GM19043 (cell line): Measurements from ENCODE around the gene C5.
"Not testable (repeated sequence)": the region's sequence is repeated elsewhere in the genome, so short reads cannot be mapped to it uniquely, and the experiment has no call there.

Experiments
- ATAC-seq: cut with Tn5 transposase; IDR thresholded peaks from one replicate; pipeline ENCODE4 v1.9.1; 2021; ENCODE audit warnings: low read depth; ENCODE audit not compliant: unreplicated experiment

C5 gene

DNA sequence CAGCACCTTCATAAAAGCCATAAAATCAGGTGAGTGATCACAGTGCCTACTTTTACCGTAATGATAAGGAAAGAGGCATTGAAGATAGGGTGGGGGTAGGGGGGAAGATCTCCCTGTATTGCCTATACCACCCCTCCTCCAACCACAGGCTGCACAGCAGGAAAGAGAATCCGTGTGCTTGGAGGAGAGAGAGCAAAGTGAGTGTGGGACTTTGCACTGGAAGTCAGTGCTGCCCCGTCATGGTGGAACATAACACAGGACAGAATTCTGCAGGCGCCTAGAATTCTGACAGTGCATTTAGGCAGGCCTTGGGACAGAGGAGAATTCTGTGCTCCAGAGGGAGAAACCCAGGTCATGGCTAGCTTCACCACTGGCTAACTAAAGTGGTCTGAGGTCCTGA is 3.5 kb upstream of the C5 start:
- no peak for ATAC-seq

DNA sequence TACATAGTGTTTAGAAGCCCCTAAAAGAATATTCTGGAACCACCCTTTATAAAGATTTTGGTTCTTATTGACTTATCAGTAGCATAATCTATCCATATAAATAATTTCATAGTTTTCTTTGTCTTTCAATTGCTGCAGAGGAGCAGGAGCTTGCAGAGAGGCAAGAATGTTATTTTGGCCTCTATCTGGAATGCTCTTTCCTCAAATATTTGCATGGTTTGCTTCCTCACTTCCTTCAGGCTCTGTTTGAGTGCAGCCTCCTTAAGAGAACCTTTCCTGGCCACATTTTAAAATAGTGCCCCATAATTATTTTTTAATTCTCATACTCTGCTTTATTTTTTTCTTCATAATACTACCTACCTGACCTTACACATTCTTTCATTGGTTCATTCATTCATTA is 1.5 kb downstream of the C5 start:
- ATAC-seq: no peak

DNA sequence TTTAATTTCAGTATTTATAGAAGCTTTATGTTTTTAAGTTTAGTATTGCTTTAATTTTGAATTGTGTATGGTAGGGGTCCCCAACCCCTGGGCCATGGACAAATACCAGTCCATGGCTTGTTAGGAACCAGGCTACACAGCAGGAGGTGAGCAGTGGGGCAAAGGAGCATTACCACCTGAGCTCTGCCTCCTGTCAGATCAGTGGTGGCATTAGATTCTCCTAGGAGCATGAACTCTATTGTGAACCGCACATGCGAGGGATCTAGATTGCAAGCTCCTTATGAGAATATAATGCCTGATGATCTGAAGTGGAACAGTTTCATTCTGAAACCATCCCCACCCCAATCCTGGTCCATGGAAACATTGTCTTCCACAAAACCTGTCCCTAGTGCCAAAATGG is 1.9 kb downstream of the C5 start:
- no peak for ATAC-seq

DNA sequence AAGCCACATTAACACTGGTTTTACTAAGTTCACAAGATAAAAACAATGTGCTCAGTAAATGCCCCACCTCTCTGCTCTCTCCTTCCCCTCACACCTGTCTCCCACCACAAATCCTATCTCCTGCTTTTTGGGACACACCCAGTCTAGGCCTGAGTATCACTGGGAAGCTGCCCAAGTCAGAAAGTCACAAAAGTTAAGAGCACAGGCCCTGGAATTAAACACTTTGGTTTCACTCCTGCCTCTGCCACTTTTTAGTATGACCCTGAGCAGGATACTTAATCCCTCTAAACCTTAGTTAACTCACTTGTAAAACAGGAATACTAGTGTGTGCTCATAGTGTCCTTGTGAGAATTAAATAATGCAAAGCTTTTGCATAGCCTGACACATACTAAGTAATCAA is 11.3 kb downstream of the C5 start:
- no peak for ATAC-seq

DNA sequence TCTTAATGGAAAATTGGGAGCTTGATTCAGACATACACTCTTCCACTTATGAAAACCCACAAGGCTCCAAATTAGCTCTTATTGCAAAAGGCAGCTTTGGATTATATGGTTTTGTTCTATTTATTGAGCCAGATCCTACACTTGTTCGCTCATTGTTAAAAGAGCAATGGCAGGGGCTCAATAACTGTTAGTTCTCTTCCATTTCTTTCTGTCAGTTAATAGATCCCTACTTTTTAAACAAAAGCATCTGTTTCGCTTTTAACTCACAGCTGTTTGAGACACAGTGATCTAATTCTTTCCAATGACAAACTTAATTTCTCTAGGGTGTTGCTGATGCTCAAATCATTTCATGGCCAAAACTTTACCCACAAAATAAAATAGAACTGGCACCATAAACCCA is 11.7 kb downstream of the C5 start:
- no peak for ATAC-seq

DNA sequence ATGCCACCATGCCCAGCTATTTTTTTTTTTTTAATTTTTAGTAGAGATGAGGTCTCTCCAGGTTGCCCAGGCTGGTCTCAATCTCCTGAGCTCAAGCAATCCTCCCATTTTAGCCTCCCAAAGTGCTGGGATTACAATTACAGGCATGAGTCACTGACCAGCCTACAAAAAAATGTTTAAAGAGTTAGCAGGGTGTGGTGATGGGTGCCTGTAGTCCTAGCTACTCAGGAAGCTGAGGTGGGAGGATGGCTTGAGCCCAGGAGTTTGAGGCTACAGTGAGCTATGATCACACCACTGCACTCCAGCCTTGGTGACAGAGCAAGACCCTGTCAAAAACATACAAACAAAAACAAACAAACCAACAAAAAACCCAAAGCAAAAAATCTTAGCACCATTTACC is 14.4 kb downstream of the C5 start:
- not testable (repeated sequence) for ATAC-seq

DNA sequence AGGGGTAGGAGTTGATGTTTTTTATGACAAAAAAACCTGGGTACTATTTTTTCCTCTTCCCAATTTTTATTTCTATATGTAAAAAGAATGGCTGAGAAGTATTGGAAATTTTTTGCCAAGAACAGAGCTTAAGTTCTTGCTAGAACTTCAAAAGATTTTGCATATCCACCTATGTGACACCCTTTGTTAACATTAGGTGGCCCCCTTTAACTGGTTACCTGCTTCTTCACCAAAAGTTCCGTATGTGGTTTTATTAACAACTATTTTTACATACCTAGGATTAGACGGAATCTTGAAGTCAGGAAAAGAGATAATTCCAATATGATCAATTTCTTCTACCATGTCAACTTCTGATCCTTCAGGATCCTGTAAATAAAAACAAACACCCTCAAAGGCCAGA is 15.5 kb downstream of the C5 start:
- ATAC-seq: no peak

DNA sequence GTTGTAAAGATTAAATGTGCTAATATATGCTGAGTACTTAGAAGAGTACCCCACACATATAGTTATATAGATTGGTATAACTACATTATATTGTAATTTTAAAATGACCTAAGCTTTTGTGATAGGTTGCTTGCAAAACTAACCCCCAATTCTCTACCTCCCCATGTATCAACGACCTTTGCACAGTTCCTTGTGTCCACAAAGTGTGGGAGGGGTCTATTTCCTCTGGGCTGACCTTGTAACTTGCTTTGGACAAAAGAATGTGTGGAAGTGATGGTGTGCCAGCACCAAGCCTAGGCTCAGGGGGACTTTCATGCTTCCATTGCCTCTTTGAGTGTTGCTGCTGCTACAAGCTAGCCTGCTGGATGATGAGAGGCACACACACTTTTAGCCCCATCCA is 20.6 kb downstream of the C5 start:
- no peak for ATAC-seq

DNA sequence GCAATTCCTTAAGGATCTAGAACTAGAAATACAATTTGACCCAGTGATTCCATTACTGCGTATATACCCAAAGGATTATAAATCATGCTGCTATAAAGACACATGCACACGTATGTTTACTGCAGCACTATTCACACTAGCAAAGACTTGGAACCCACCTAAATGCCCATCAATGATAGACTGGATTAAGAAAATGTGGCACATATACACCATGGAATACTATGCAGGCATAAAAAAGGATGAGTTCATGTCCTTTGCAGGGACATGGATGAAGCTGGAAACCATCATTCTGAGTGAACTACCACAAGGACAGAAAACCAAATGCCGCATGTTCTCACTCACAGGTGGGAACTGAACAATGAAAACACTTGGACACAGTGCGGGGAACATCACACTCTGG is 21.8 kb downstream of the C5 start:
- ATAC-seq: not testable (repeated sequence)

DNA sequence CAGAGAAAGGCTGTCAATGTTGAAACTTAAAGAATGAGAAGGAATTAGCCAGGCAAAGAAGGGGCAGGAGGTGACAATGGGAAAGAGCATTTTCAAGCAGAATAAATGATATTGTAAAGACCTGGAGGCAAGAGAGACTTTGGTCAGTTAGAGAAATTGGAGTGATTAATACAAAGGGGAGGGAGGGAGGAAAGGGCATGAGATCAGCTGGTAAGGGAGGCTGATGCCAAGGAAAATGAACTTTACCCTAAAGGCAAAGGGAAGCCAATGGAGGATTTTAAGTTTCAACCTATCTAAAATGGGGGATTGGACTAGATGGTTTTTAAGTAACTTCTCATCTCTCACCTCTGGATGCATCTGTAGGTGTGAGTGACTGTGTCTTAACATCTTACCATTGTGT is 23.3 kb downstream of the C5 start:
- no peak for ATAC-seq

DNA sequence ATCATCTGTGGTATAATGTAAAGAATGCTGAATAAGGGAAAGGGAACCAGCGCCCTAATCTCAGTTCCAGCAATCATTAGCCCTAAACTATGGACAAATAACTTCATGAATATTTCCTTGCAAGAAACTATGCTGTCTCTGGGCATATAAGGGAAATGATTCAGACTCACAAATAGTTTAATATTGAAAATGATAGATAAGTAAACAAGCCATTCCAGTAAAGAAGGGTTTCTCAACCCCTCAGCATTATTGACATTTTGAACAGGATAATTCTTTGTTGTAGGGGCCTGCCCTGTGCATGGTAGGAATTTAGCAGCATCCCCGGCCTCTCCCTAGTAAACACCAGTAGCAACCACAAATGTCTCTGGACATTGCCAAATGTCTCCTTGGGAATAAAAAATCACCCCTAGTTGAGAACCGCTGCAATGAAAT is 23.8 kb downstream of the C5 start:
- ATAC-seq: no peak

DNA sequence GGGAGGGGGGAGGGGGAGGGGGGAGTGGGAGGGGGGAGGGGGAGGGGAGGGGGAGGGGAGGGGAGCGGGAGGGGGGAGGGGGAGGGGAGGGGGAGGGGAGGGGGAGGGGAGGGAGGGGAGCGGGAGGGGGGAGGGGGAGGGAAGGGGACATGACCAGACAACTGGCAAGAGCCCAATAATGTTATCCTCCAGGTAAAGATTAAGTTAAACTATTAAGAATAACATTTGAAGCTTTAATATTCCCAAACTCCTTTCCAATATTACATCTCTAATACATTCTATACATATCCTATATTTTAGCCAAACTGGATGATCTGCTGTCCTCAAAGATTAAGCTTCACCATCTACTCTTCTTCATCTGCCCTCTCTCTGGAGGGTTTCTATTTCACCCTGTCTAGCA is 25.8 kb downstream of the C5 start:
- ATAC-seq: no peak

DNA sequence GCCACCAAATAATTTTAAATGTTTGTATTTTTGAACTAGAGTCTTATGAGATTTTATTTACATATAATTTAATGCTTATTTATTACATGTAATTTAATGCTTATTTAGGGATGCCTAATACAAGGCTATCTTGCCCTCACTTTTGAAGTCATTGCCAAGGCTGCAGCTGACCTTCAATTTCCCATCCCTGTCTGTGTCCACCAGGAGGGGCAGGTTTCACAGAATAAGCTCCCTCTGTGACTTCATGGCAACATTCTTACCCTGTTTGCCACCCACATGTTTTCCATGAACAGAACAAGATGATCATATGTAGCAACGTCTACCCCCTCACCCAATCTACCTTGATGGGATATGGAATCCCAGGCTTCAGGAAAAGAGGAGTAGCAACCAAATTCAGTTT is 27.0 kb downstream of the C5 start:
- ATAC-seq: no peak

DNA sequence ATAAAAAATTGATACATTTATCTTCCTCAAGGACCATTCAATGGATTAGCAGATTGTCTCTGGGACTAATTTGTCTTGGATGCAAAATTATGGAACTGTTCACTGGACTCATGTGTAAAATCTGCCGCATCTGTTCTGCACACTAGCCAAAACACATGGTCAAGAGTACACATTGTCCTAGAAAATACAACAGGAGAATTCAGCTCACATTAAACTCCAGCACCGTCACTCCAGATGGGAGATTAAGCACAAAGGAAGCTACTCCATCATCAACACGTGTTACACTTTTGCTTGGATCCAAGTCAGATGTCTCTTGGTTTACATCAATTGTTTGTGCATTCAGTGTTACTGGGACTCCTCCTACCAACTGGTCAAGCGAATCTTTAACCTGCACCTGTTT is 28.8 kb downstream of the C5 start:
- no peak for ATAC-seq

DNA sequence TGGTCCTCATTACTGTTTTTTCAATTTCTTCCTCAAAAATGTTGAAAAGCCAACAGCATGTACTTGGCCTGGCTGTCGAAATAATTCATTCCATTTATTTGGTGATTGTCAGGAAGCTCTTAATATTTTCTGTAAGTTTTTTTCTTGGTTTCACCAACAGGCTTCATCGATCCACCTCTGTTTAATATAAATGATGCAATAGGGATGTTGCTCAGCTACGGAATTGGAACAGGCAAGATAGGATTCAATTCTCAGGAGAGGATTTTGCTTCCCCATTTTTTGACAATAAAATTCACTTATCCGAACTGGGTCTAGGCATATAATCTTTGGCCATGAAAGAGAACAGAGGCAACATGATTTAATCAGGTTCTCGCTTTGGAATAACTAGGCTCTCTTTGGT is 30.8 kb downstream of the C5 start:
- ATAC-seq: no peak

DNA sequence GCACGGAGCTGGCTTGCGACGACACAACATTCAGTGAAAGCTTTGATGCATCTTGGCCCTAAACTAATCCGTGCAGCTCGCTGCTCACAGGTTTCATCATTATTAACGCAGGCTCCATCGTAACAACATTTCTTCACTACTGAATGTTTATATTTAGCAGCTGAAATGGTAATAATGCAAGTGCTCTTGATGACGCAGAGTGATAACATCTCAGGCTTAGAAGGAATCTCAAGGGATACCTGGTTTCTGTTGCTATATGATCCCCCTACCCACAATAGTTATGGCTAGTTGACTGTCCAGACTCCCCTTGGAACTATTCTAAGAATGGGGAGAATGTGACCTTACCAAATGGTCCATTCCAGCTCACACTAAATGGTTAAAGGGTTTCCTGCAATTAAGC is 36.2 kb downstream of the C5 start:
- no peak for ATAC-seq

DNA sequence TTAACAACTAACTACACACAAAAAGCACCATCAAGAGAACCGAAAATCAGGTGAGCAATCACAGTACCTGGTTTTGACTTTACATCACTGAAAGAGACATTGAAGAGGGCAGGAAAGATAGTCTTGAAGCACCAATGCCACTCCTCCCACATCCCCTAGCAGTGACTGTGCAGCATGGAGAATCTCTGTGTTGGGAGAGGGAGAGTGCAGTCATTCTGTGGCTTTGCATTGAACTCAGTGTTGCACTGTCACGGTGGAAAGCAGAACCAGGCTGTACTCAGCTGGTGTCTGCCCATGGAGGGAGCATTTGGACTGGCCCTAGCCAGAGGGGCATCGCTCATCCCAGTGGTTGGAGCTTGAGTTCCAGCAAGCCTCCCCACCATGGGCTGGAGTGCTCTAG is 40.4 kb downstream of the C5 start:
- ATAC-seq: no peak

DNA sequence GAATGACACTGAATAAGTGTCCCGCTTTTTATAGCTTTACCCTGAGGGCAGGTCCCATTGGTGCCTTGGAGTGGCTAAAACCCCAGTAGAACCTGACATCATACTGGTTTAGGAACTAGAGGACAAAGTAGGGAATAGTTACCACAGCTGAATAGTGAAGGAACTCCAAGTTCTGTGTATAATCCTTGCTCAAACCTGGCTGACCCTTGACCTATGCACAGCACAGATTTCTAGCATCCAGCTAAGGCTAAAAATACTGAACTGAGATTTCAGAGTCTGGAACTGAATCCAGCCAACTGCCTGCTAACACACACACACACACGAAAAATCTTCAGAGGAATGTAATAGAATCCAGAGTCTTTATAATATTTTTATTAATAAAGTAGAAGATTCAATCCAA is 50.8 kb downstream of the C5 start:
- no peak for ATAC-seq

DNA sequence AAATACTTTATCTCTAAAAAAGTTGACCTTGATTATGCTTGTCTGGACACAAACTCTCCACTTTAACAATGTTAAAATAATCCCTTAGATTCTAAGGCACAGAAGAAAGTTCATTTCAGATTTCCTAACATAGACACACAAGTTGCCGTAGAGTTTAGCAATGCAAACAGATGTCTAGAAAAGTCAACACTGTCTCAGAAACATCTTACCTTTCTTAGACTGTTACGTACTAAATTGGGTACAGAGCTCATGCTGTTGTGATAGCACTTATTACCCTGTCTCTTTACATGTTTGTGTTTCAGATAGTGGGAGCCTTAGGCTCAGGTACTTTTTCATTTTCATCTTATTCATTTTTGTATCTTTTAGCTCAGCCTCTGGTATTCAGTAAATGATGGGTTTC is 52.0 kb downstream of the C5 start:
- ATAC-seq: no peak

DNA sequence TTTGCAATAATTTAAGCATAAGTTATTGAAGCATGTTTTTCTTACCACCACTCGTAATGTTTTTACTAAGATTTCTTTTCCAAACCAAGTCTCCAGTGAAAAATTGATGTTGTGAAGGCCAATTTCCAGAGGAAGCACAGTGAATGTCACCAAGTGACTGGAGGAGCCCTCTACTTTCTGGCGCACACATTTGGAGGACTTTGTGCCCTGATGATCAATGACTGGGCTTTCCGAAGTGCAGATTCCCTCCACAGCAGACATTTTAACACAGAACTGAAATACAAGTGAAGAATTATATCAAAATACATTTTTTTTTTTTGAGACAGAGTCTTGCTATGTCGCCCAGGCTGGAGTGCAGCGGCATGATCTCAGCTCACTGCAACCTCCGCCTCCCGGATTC is 52.6 kb downstream of the C5 start:
- no peak for ATAC-seq

DNA sequence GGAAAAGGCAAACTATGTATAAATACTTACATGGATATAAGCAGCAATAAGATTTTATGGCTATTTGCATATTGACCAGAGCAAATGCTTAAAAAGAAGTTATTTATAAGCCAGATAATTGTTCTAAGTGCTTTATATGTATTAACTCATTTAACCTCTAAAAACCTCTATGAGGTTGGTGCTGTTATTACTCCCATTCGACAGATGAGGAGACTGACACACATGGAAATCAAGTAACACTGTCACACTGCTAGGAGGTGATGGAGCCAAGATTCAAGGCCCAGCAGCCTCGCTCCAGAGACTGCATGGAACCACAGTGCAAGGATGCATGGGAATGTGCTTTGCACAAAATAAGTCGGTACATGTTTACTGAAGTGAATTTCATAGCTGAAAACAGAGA is 53.7 kb downstream of the C5 start:
- no peak for ATAC-seq

DNA sequence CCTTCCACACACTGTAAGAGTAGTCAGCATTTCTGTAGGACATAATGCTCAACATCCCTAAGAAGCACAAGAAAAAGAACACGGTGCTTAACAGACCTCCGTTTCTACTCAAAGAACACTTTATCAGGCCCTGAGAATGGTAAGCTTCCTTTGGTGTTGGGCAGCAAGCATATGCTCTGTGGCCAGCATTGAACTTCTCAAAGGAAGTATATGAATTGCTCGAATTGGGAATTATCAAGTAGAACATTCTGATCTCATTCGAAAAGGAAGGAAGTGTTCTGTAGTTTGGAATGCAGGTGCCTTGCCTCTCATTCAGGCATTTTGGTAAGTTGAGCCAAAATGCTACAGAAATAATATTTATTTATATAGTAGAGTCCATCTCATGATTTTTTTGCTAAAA is 61.0 kb downstream of the C5 start:
- no peak for ATAC-seq

DNA sequence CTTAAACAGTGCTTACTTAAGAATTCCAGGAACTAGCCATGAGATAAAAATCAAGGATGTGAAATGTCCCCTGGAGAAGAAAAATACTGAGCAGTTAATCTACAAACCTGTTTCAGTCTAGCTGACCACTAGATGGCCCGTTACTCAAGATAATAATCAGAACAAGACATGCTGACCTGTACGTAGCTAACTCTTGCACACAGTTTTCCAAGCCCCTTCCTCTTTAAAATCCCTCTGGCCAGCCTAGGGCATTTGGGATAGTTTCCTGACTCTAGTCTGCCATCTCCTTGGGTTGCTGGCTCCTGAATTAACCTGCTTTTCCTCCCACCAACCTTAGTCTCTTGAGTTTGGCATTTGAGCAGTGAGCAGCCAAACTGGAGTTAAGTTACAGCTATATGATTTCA is 64.3 kb downstream of the C5 start:
- ATAC-seq: no peak
